Muscle of leg (tissue), 11 donors: ENCODE results near the gene CTTN. TPM values are rescaled to one million over a fixed set of nuclear protein-coding genes. Genes with fewer than 3 reads are reported as not detected.
A peak's percentile ranks its signal among the peaks of the same experiment; 100 is the strongest.

Source experiments
- DNase-seq: peaks from one replicate; pipeline ENCODE4 v3.0.0; 2013
- H3K27ac ChIP-seq: one replicate; pipeline ENCODE4 v1.5.1; 2013; ENCODE audit warnings: mild to moderate bottlenecking, low read length, control low read depth
- H3K27me3 ChIP-seq: one replicate; pipeline ENCODE4 v1.6.1; 2013; ENCODE audit warnings: low read length; ENCODE audit not compliant: control insufficient read depth, insufficient read depth
- H3K36me3 ChIP-seq: one replicate; pipeline ENCODE4 v1.6.1; 2013; ENCODE audit warnings: low read length; ENCODE audit not compliant: control insufficient read depth, insufficient read depth
- H3K4me1 ChIP-seq: one replicate; pipeline ENCODE4 v1.6.1; 2013; ENCODE audit warnings: low read length; ENCODE audit not compliant: control insufficient read depth, insufficient read depth
- H3K4me3 ChIP-seq: one replicate; pipeline ENCODE4 v1.5.1; 2013; ENCODE audit warnings: low read length, control low read depth
- H3K9me3 ChIP-seq: replicated peaks from 2 replicates; pipeline ENCODE4 v1.6.1; 2013; ENCODE audit warnings: low read depth, low read length; ENCODE audit not compliant: control insufficient read depth
- WGBS: methylation state at CpG from one replicate; pipeline ENCODE4 v1.1.5; 2013; ENCODE audit warnings: missing lambda C conversion rate; ENCODE audit not compliant: insufficient coverage; 5-methylcytosine and 5-hydroxymethylcytosine counted together
- polyA plus RNA-seq, 8 donors: library from polyadenylated mRNA; unstranded; fragments of 120-200 nt; gene quantifications; one replicate each; pipeline versions ENCODE4 v1.2.1 to v1.2.3, GENCODE V29; 2013; ENCODE audit warnings: inconsistent platforms in 1 of 8, low replicate concordance in 1 of 8; ENCODE audit not compliant: insufficient read length in 8 of 8, insufficient read depth in 1 of 8
- total RNA-seq: library from RNA; stranded (reverse); fragments of 120-200 nt; gene quantifications from one replicate; pipeline ENCODE4 v1.2.4, GENCODE V29; 2013

Gene CTTN
- total and polyA plus RNA-seq, 9 donors: 78.1 to 126 (median 109) TPM

GRCh38 chr11:70433526-70433925 is 35.2 kb downstream of the CTTN start:
- Histone ChIP-seq H3K4me3 (no peak overlapping the region), H3K9me3 (no peaks in the 10 kb centered on the region), H3K27me3 (no peaks in the 10 kb centered on the region), H3K27ac (no peak overlapping the region), H3K36me3 (peaks cover 86% of the 10 kb centered on the region), H3K4me1 (peaks cover 5% of the 10 kb centered on the region)
- 86% methylated on average over 9 of the region's 13 CpGs for WGBS
- no peak for DNase-seq

DNA sequence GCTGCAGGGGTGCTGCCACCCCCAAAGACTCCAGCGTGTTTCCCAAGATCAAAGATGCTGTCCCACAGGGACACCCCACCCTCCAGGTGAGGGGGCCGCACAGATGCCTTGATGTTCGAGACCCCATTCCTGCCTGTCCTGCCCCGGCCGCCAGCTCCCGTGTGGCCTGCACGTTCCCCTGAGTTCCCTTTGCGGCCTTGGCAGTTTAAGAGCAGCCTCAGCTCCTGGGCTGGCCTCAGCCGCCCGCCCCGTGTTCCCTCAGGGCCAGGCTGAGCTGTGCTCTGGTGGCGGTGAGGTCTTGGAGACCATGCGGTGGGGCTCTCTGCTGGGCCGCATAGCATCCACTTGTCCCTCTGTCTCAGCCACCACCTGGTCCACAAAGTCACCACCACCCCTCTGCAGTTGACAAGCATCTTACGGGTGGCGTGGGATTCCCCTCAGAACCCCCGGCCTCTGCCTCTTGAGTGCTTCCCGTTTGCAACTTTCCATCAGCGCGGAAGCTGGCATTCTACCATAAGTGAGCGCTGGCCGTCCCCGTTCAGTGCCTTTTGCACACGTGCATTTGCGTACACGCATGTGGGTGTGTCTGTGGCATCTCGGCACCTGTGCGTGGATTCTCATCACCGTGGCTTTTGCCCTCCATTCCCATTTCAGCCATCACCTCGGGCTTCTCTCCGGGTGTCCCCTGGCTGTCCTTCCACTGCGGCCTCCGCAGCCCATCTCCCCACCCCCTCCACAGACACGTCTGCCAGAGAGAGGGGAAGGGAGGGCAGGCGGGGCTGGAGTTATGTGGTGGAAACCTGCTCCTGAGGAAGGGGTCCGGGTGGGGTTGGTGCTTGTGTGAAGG is 35.9 kb downstream of the CTTN start:
- Histone ChIP-seq H3K27me3 (no peaks in the 10 kb centered on the region), H3K36me3 (peaks cover 79% of the 10 kb centered on the region), H3K9me3 (no peaks in the 10 kb centered on the region), H3K4me3 (no peak overlapping the region), H3K4me1 (peaks cover 5% of the 10 kb centered on the region), H3K27ac (peak overlapping the region; percentile 35)
- WGBS: 86% methylated on average over 27 of the region's 36 CpGs
- DNase-seq: no peak

GRCh38 chr11:70434813-70435278 is 36.5 kb downstream of the CTTN start:
- 81% methylated on average over 7 of the region's 17 CpGs for WGBS
- Histone ChIP-seq H3K9me3 (no peaks in the 10 kb centered on the region), H3K27me3 (no peaks in the 10 kb centered on the region), H3K4me3 (no peak overlapping the region), H3K27ac (peak overlapping the region; percentile 35), H3K4me1 (peaks cover 5% of the 10 kb centered on the region), H3K36me3 (peaks cover 72% of the 10 kb centered on the region)
- peak; percentile 45 for DNase-seq

- WGBS: 95% methylated on average over 7 of the region's 13 CpGs
- Histone ChIP-seq H3K9me3 (no peaks in the 10 kb centered on the region), H3K27ac (no peak overlapping the region), H3K4me3 (no peak overlapping the region), H3K4me1 (peaks cover 5% of the 10 kb centered on the region), H3K36me3 (peaks cover 67% of the 10 kb centered on the region), H3K27me3 (no peaks in the 10 kb centered on the region)
- no peak for DNase-seq
Observed at GRCh38 chr11:70435361-70435760, 37.0 kb downstream of the CTTN start.

DNA sequence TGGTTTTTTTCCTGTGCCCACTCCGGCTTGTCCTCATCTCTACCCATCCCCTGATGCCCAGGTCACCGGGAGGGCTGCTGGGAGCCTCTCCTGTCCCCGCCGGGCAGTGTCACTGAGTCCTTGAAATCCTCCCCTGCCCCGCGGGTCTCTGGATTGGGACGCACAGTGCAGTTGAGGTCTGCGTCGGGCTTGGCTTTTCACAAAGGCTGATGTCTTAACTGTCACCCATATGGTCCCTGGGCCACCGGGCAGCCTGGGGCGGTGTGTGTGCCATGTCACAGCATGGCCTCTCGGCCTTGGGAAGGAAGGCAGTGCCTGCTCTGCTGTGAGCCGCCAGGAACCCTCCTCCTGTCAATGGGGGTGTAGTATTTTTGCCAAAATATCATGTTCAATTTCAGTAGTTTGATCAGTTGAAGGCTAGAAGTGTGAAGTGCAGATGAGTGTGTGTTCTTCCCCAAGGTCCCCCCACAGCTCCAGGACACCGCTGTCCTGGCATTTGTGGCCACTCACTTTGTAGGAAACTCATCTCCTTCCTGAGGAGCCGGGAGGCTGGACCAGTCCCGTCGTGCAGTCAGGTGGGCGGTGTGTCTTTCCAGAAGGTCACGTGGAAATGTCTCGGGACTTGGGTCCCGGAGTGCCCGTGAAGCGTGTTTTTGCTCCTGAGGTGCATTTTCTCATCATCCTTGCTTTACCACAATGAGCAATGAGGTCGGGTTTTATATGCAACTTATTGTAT is 37.6 kb downstream of the CTTN start:
- H3K27ac ChIP-seq: no peak overlapping the region

DNA sequence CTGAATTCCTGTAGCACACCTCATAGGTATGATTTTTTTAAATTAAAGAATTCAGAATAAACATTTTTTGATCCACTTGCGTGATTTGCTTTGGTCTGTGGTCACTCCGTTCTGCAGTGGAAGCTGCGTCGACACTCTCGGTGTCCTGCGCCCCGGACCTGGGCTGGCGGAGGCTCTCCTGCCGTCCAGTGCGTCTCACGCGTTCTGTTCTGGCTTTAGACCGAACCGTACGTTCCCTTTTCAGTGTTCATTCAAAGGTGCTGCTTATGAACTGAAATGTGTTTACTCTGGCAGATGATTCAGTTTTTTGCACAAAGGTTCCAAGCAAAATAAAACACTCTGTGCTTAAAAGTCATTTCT is 38.2 kb downstream of the CTTN start:
- H3K9me3 ChIP-seq: no peaks in the 10 kb centered on the region
- no peak overlapping the region for H3K4me3 ChIP-seq
- H3K27ac ChIP-seq: no peak overlapping the region
- peaks cover 5% of the 10 kb centered on the region for H3K4me1 ChIP-seq
- no peak for DNase-seq
- no peaks in the 10 kb centered on the region for H3K27me3 ChIP-seq
- 93% methylated on average over 14 of the region's 15 CpGs for WGBS
- H3K36me3 ChIP-seq: peaks cover 57% of the 10 kb centered on the region

More for the DNA sequence above, 37.6 kb downstream of the CTTN start:
- no peaks in the 10 kb centered on the region for H3K9me3 ChIP-seq
- no peaks in the 10 kb centered on the region for H3K27me3 ChIP-seq
- no peak overlapping the region for H3K4me3 ChIP-seq
- H3K4me1 ChIP-seq: peaks cover 5% of the 10 kb centered on the region
- 94% methylated on average over 11 of the region's 24 CpGs for WGBS
- peaks cover 62% of the 10 kb centered on the region for H3K36me3 ChIP-seq
- no peak for DNase-seq

GRCh38 chr11:70437111-70437784 is 38.9 kb downstream of the CTTN start:
- Histone ChIP-seq H3K9me3 (no peaks in the 10 kb centered on the region), H3K4me1 (peaks cover 5% of the 10 kb centered on the region), H3K4me3 (no peak overlapping the region), H3K27ac (no peak overlapping the region), H3K27me3 (no peaks in the 10 kb centered on the region), H3K36me3 (peaks cover 49% of the 10 kb centered on the region)
- WGBS: 91% methylated on average over 15 of the region's 18 CpGs
- DNase-seq: no peak

- no peaks in the 10 kb centered on the region for H3K9me3 ChIP-seq
- no peak for DNase-seq
- H3K4me1 ChIP-seq: no peaks in the 10 kb centered on the region
- H3K36me3 ChIP-seq: peaks cover 21% of the 10 kb centered on the region
- H3K27me3 ChIP-seq: no peaks in the 10 kb centered on the region
- 91% methylated on average over 4 of the region's 6 CpGs for WGBS
- no peak overlapping the region for H3K4me3 ChIP-seq
- H3K27ac ChIP-seq: no peak overlapping the region
Observed at GRCh38 chr11:70440206-70440605, 41.9 kb downstream of the CTTN start.

- Histone ChIP-seq H3K4me1 (no peaks in the 10 kb centered on the region), H3K27ac (no peak overlapping the region), H3K27me3 (no peaks in the 10 kb centered on the region), H3K9me3 (peaks cover 2% of the 10 kb centered on the region), H3K36me3 (no peaks in the 10 kb centered on the region), H3K4me3 (no peak overlapping the region)
- no peak for DNase-seq
- 56% methylated on average over 7 of the region's 11 CpGs for WGBS
Observed at GRCh38 chr11:70443773-70444030, 45.4 kb downstream of the CTTN start.

DNA sequence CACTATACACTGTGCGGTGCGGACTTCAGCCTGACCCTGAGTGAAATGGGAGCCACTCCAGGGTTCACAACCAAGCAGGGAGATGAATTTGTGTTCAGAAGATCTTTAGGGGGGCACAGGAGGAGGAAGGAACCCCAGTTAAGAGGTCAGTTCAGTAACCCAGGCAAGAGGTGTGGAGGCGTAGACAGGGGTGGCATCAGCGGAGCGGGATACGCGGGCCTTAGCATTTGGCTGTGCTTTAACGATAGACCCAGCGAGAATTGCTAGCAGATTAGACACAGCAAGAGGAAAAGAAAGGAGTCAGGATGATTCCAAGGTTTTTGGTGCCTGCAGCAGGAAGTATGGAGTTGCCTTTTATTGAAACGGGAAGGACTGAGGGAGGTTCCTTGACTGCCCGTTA is 46.8 kb downstream of the CTTN start:
- Histone ChIP-seq H3K4me1 (no peaks in the 10 kb centered on the region), H3K9me3 (peaks cover 12% of the 10 kb centered on the region), H3K27ac (no peak overlapping the region), H3K27me3 (no peaks in the 10 kb centered on the region), H3K4me3 (no peak overlapping the region), H3K36me3 (no peaks in the 10 kb centered on the region)
- DNase-seq: no peak
- WGBS: 86% methylated on average over 11 of the region's 11 CpGs
